OCI-LY7 (cell line): ENCODE measurements around the gene SLC38A3.

Experiments
- EZH2phosphoT487 ChIP-seq: fragments of 200-600 bp; sonication (generic); IDR thresholded peaks from 2 replicates; pipeline ENCODE4 v1.6.1; 2018; ENCODE audit warnings: low read depth, borderline replicate concordance, mild to moderate bottlenecking, mixed run types, antibody characterized with exemption, low read length, moderate library complexity, mixed read lengths
- TF ChIP-seq, protein P1 (sequence below): fragments of 200-600 bp; sonication (generic); conservative IDR thresholded peaks from 2 replicates; pipeline ENCODE4 v1.5.1; 2014; ENCODE audit warnings: mild to moderate bottlenecking, antibody characterized with exemption, low read length, moderate library complexity, mixed read lengths

- TF ChIP-seq, protein P1, sequence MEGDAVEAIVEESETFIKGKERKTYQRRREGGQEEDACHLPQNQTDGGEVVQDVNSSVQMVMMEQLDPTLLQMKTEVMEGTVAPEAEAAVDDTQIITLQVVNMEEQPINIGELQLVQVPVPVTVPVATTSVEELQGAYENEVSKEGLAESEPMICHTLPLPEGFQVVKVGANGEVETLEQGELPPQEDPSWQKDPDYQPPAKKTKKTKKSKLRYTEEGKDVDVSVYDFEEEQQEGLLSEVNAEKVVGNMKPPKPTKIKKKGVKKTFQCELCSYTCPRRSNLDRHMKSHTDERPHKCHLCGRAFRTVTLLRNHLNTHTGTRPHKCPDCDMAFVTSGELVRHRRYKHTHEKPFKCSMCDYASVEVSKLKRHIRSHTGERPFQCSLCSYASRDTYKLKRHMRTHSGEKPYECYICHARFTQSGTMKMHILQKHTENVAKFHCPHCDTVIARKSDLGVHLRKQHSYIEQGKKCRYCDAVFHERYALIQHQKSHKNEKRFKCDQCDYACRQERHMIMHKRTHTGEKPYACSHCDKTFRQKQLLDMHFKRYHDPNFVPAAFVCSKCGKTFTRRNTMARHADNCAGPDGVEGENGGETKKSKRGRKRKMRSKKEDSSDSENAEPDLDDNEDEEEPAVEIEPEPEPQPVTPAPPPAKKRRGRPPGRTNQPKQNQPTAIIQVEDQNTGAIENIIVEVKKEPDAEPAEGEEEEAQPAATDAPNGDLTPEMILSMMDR = no peak
- no peak for TF ChIP-seq EZH2phosphoT487
Observed at GRCh38 chr3:50184242-50184978, 20.7 kb upstream of the SLC38A3 start.
